ENCODE results near the gene CLCN7. TPM values are rescaled to one million over a fixed set of nuclear protein-coding genes. Genes with fewer than 3 reads are reported as not detected.

Gene CLCN7
- 9.8 and 25.1 TPM in 2 replicates for total RNA-seq (2016; rRNA removed; fragmentation: Illumina TruSeq; extraction: Trizol)
- total RNA-seq (2016; cell fraction: cytosol; rRNA removed; fragmentation: Illumina TruSeq; extraction: Trizol; ENCODE audit: low read depth) = 8.5 and 9.5 TPM in 2 replicates
- 6.2 and 24.1 TPM in 2 replicates for total RNA-seq (2016; cell fraction: insoluble cytoplasmic fraction; rRNA removed; fragmentation: Illumina TruSeq; extraction: Trizol)
- total RNA-seq (2016; cell fraction: membrane; rRNA removed; fragmentation: Illumina TruSeq; extraction: Trizol) = 6.7 and 7.5 TPM in 2 replicates
- total RNA-seq (2016; cell fraction: nucleus; rRNA removed; fragmentation: Illumina TruSeq; extraction: Trizol) = 22.9 and 27.4 TPM in 2 replicates
- 24.6 and 33.6 TPM in 2 replicates for polyA plus RNA-seq (2011; rRNA removed)
- 11.6 and 26.3 TPM in 2 replicates for polyA plus RNA-seq (2011; cell fraction: cytosol; rRNA removed)
- polyA plus RNA-seq (2011; cell fraction: nucleus; rRNA removed) = 413 and 489 TPM in 2 replicates
- polyA plus RNA-seq (2012) = 30.8 and 56.7 TPM in 2 replicates
- 1.7 and 1.8 TPM in 2 replicates for polyA plus RNA-seq (2016; cell fraction: cytosol; fragmentation: Illumina TruSeq; extraction: Trizol; ENCODE audit: low read depth)
- polyA plus RNA-seq (2016; cell fraction: insoluble cytoplasmic fraction; fragmentation: Illumina TruSeq; extraction: Trizol; ENCODE audit: low read depth) = 6.7 and 9.1 TPM in 2 replicates
- 3.8 and 6.1 TPM in 2 replicates for polyA plus RNA-seq (2016; cell fraction: membrane; fragmentation: Illumina TruSeq; extraction: Trizol; ENCODE audit: low read depth)
- polyA plus RNA-seq (2016; cell fraction: nucleus; fragmentation: Illumina TruSeq; extraction: Trizol; ENCODE audit: insufficient read depth, low read depth) = 78.0 and 79.0 TPM in 2 replicates
- polyA minus RNA-seq (2011; rRNA and poly(A)+ RNA removed; ENCODE audit: low replicate concordance) = 47.8 and 83.3 TPM in 2 replicates
- polyA minus RNA-seq (2011; cell fraction: cytosol; rRNA and poly(A)+ RNA removed) = 15.7 and 20.3 TPM in 2 replicates
- 46.9 and 49.4 TPM in 2 replicates for polyA minus RNA-seq (2011; cell fraction: nucleus; rRNA and poly(A)+ RNA removed)
- percentile 54 among the genes with signal in this experiment for Bru-seq, nascent RNA
- BruChase-seq, experiment 1, labeled RNA remaining after a 6-hour chase = percentile 83 among the genes with signal in this experiment
- percentile 67 among the genes with signal in this experiment for BruChase-seq, experiment 2, labeled RNA remaining after a 2-hour chase
- long read RNA-seq, experiment 1, full-length matches to known transcripts = 5 of 20 reads
- long read RNA-seq, experiment 1, partial matches to known transcripts = 6 of 20 reads
- long read RNA-seq, experiment 1, other reads (novel, unspliced or antisense) = 9 of 20 reads
- long read RNA-seq, experiment 2, partial matches to known transcripts = 28 of 151 reads
- long read RNA-seq, experiment 2, other reads (novel, unspliced or antisense) = 122 of 151 reads

DNA sequence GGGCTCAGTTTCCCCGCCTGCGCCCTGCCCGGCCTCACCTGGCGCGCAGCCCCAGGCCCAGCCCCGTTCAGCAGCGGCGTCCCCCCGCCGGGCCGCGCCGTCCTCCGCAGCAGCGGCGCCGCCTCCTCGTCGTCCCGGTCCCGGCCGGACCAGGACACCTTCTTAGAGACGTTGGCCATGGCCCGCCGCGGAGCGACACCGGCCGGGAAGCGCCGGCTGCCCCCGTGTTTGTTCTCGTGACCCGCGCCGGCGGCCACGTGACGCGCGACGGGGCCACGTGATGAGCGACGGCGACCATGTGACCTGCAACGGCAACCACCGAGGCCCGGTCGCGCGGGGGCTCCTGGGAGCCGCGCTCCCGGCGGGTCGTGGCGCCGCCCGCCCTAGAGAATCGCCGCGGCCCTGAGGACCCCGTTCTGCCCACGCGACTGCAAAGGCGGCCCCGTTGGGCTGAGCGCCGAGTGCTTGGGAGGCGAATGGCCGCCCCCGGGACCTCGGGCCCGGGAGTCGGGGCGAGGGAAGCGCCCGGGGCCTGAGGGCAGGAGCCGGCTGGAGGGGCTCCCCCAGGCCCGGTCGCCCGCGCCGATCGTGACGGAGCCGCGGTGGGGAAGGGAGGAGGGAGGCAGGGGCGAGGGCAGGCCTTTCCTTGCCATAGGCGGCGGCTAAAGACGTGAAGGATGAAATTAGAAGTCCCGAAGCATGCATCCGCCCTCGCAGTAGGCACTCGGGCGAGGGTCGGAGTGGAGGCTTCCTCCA, at the start of gene CLCN7:
TSS of gene CLCN7 (minus strand) at position 233 of the 756 bp plus-strand sequence. CDS start at position 179, 54 bp downstream.
- intact Hi-C loops (cut with micrococcal nuclease; ENCODE audit: unreplicated experiment) = loop anchor here (2.0 kb wide), 1 partner anchor 44 kb away; the partner anchor contains the start of gene PERCC1
- no peaks in the 10 kb centered on the region for H3K9me3 ChIP-seq (ENCODE audit: low read length)
- H3K27ac ChIP-seq (ENCODE audit: extremely low read length, insufficient read depth, low read length) = peak within 1 kb of the TSS; percentile 83
- H3K4me1 ChIP-seq (ENCODE audit: insufficient read depth, low read length) = peaks cover 52% of the 10 kb centered on the region
- peak within 1 kb of the TSS; percentile 95 for H3K4me2 ChIP-seq (ENCODE audit: low read depth, low read length)
- H3K9ac ChIP-seq (ENCODE audit: insufficient read depth, low read depth, low read length) = peak within 1 kb of the TSS; percentile 90
- WGBS (ENCODE audit: low lambda C conversion rate) = 18% methylated on average over 10 of the region's 99 CpGs
- H3K4me3 ChIP-seq (replicated peaks in 1 of 3; ENCODE audit: insufficient read depth in 1 of 3, low read depth in 2 of 3, low read length in 3 of 3) = peak within 1 kb of the TSS; percentile 73 to 88 (median 80)
- no peaks in the 10 kb centered on the region; a peak in 1 of 5 replicates for H3K27me3 ChIP-seq (ENCODE audit: control insufficient read depth in 1 of 2, insufficient read depth in 2 of 2, low read length in 2 of 2)
- no TSS peak for BruUV-seq (replicated peaks)
- H3K79me2 ChIP-seq (ENCODE audit: insufficient read depth, low read length) = peaks cover 26% of the 10 kb centered on the region
- DNase-seq (ENCODE audit: low spot score) (peak; percentile 67), ATAC-seq (peak; percentile 82), FAIRE-seq (no peak)
- ChIA-PET POLR2A (interaction anchor here (1.0 to 1.7 kb wide), 3 partner anchors 16 to 37 kb away, joined by 3 to 6 read pairs (median 4); partner anchors contain the start of gene TELO2), CTCF (ENCODE audit: low intra/inter-chr PET ratio, low total read pairs) (no interaction called here)
- no peaks in the 10 kb centered on the region for H3K36me3 ChIP-seq (replicated peaks in 1 of 2; ENCODE audit: control insufficient read depth in 1 of 2, insufficient read depth in 2 of 2, low read length in 2 of 2)
- in situ Hi-C loops (cut with HindIII; ENCODE audit: extremely low pct_ligation_motif_present, low pct_unique_long_range_greater_than_20kb) = no loop called here
- H2AFZ ChIP-seq (ENCODE audit: low read length) = no peak within 1 kb of the TSS
- no peaks in the 10 kb centered on the region for H4K20me1 ChIP-seq (ENCODE audit: insufficient read depth, low read length)
- peak; percentile 77; the same call in 1 of the 2 replicates for TF ChIP-seq SMAD3 (CRISPR knock-in tag; IDR thresholded peaks at IDR 0.05)
- no peak for TF ChIP-seq ZNF367 (CRISPR knock-in tag; IDR thresholded peaks at IDR 0.05; ENCODE audit: borderline replicate concordance)
- peak; percentile 90 for TF ChIP-seq ZNF607 (CRISPR knock-in tag; IDR thresholded peaks at IDR 0.05; ENCODE audit: borderline replicate concordance)
- no peak; the same call in 1 of the 2 replicates for TF ChIP-seq ZNF136 (CRISPR knock-in tag; IDR thresholded peaks at IDR 0.05; ENCODE audit: low read depth)
- peak; percentile 81; the same call in 1 of the 2 replicates for TF ChIP-seq SIN3A (IDR thresholded peaks at IDR 0.05; ENCODE audit: borderline replicate concordance, low read depth, low read length)
- TF ChIP-seq ZNF430 (CRISPR knock-in tag; IDR thresholded peaks at IDR 0.05) = peak; percentile 92; the same call in 1 of the 2 replicates
- peak; percentile 38; the same call in 1 of the 2 replicates for TF ChIP-seq MLXIP (CRISPR knock-in tag; IDR thresholded peaks at IDR 0.05; ENCODE audit: borderline replicate concordance)
- TF ChIP-seq MAF1 (CRISPR knock-in tag; IDR thresholded peaks at IDR 0.05; ENCODE audit: borderline replicate concordance) = no peak
- no peak for TF ChIP-seq TCF12 (IDR thresholded peaks at IDR 0.05)
- TF ChIP-seq TCF12 (CRISPR knock-in tag; IDR thresholded peaks at IDR 0.05) = 0 out of 2 replicates have a peak, but pooled peaks have one; percentile 32
- TF ChIP-seq, protein P1, sequence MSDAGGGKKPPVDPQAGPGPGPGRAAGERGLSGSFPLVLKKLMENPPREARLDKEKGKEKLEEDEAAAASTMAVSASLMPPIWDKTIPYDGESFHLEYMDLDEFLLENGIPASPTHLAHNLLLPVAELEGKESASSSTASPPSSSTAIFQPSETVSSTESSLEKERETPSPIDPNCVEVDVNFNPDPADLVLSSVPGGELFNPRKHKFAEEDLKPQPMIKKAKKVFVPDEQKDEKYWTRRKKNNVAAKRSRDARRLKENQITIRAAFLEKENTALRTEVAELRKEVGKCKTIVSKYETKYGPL (CRISPR knock-in tag; IDR thresholded peaks at IDR 0.05) = peak; percentile 53; the same call in 1 of the 2 replicates
- TF ChIP-seq POLR2A (IDR thresholded peaks at IDR 0.05; ENCODE audit: insufficient read depth in 1 of 2, low read depth in 2 of 2, low read length in 2 of 2) = peak; percentile 55 to 91; a peak in 3 of 4 replicates
